C4-2B (cell line): Measurements from ENCODE around the gene SGO1.

Experiments used
- H3K27ac ChIP-seq: fragments of 450-650 bp; 2 replicates; pipeline ENCODE4 v1.5.1; 2017
- ZFX ChIP-seq: fragments of 450-650 bp; IDR thresholded peaks from 2 replicates; pipeline ENCODE4 v1.6.1; 2017
- TF ChIP-seq, protein P1 (sequence below): fragments of 450-650 bp; conservative IDR thresholded peaks from 2 replicates; pipeline ENCODE4 v1.5.1; 2017; ENCODE audit warnings: mild to moderate bottlenecking

The SGO1 gene

GRCh38 chr3:20141851-20142250 lies 44.2 kb downstream of the SGO1 start:
- TF ChIP-seq ZFX, result no peak
- TF ChIP-seq, protein P1, sequence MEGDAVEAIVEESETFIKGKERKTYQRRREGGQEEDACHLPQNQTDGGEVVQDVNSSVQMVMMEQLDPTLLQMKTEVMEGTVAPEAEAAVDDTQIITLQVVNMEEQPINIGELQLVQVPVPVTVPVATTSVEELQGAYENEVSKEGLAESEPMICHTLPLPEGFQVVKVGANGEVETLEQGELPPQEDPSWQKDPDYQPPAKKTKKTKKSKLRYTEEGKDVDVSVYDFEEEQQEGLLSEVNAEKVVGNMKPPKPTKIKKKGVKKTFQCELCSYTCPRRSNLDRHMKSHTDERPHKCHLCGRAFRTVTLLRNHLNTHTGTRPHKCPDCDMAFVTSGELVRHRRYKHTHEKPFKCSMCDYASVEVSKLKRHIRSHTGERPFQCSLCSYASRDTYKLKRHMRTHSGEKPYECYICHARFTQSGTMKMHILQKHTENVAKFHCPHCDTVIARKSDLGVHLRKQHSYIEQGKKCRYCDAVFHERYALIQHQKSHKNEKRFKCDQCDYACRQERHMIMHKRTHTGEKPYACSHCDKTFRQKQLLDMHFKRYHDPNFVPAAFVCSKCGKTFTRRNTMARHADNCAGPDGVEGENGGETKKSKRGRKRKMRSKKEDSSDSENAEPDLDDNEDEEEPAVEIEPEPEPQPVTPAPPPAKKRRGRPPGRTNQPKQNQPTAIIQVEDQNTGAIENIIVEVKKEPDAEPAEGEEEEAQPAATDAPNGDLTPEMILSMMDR, result no peak
- H3K27ac ChIP-seq, result no peak overlapping the region

GRCh38 chr3:20141316-20141715 lies 44.7 kb downstream of the SGO1 start:
- TF ChIP-seq, protein P1, result no peak
- TF ChIP-seq ZFX, result no peak
- H3K27ac ChIP-seq, result no peak overlapping the region

GRCh38 chr3:20140881-20141280 lies 45.1 kb downstream of the SGO1 start:
- no peak overlapping the region for H3K27ac ChIP-seq
- TF ChIP-seq ZFX, result no peak
- TF ChIP-seq, protein P1, result no peak

DNA sequence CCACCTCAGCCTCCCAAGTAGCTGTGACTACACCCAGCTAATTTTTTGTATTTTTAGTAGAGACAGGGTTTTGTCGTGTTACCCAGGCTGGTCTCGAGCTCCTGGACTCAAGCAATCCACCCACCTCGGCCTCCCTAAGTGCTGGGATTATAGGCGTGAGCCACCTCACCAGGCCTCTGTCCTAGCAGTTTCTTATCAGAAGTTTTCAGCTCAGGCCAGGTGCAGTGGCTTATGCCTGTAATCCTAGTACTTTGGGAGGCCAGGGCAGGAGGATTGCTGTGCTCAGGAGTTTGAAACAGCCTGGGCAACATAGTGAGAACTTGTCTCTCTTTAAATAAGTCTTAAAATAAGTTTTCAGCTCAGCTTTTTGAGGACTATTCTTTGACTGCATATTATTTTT lies 48.4 kb downstream of the SGO1 start:
- H3K27ac ChIP-seq, result no peak overlapping the region
- no peak for TF ChIP-seq ZFX
- TF ChIP-seq, protein P1, result no peak

DNA sequence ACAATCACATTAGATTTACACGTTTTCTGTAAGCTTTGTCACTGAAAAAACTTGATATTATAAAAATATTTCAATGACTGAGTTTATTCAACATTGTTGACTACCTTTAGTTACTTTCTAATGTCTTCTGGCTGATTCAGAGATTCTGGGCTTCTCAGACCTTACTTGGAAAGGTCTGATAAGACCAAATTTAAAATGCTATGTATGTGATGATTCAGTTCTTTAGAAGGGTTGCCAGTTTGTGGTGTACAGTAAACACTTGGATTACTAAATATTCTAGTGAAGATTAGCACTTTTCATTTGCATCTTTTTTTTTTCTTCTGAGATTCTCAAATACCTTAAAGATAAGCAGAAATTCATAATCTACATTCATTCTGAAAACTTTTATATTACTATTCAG lies 49.8 kb downstream of the SGO1 start:
- TF ChIP-seq, protein P1, result no peak
- no peak for TF ChIP-seq ZFX
- H3K27ac ChIP-seq, result no peak overlapping the region

DNA sequence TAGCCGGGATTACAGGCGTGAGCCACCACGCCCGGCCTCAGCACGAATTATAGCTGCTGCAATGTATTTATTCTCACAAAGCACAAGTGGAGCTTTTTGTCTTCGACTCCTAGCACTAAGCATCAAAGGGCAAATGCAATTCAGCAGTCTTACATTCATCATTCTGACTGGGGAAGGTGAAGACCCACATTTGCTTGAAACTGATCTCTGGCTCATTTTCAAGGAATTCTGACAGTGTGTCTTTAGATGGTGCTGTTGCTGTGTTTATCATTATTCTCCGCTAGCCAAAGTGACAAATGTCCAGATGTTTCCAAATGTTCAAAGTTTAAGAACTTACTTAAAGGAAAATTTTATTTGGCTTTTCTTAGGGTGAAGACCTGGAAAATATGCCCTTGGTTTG lies 55.9 kb downstream of the SGO1 start:
- TF ChIP-seq, protein P1, result no peak
- no peak for TF ChIP-seq ZFX
- H3K27ac ChIP-seq, result no peak overlapping the region

- TF ChIP-seq, protein P1, result no peak
- TF ChIP-seq ZFX, result no peak
These were observed 57.6 kb downstream of the SGO1 start for GRCh38 chr3:20128358-20128757.

More at GRCh38 chr3:20128358-20128757, 57.6 kb downstream of the SGO1 start:
- H3K27ac ChIP-seq, result no peak overlapping the region
